Kidney (tissue), 22 donors: ENCODE measurements around the gene DMRTC1B. TPM values are rescaled to one million over a fixed set of nuclear protein-coding genes. Genes with fewer than 3 reads are reported as not detected.
"Not testable (repeated sequence)": the region's sequence is repeated elsewhere in the genome, so short reads cannot be mapped to it uniquely, and the experiment has no call there.

Source experiments
- DNase-seq, 5 donors: peaks; one replicate each; pipeline ENCODE4 v3.0.0-alpha.2; 2013 to 2020
- FAIRE-seq: peaks from 2 replicates; lab custom pipeline; 2012; peaks lifted over from hg19 to GRCh38; lab: Jason Lieb, UNC
- H3K27ac ChIP-seq, 2 donors: one replicate each; pipeline ENCODE4 v1.7.0; 2013; ENCODE audit warnings: low read depth in 2 of 2, low read length in 2 of 2, inconsistent platforms in 1 of 2
- H3K27me3 ChIP-seq: one replicate; pipeline ENCODE4 v1.7.1; 2013; ENCODE audit warnings: low read length, inconsistent platforms; ENCODE audit not compliant: control insufficient read depth, insufficient read depth
- H3K36me3 ChIP-seq, 3 donors: one replicate each; pipeline versions ENCODE4 v1.7.0 to v1.7.1; 2013; ENCODE audit warnings: low read length in 3 of 3, control low read depth in 1 of 3, inconsistent platforms in 1 of 3; ENCODE audit not compliant: insufficient read depth in 3 of 3, control insufficient read depth in 2 of 3
- H3K4me1 ChIP-seq, 3 donors: one replicate each; pipeline versions ENCODE4 v1.7.0 to v1.7.1; 2013; ENCODE audit warnings: low read length in 3 of 3, inconsistent platforms in 1 of 3, low read depth in 1 of 3; ENCODE audit not compliant: control insufficient read depth in 2 of 3, insufficient read depth in 2 of 3
- H3K4me3 ChIP-seq, 3 donors: one replicate each; pipeline versions ENCODE4 v1.7.0 to v1.8.1; 2013; ENCODE audit warnings: low read length in 3 of 3, control low read depth in 1 of 3, inconsistent platforms in 1 of 3
- H3K9ac ChIP-seq, 3 donors: one replicate each; pipeline versions ENCODE4 v1.7.0 to v1.7.1; 2013; ENCODE audit warnings: low read length in 3 of 3, control low read depth in 1 of 3, inconsistent platforms in 1 of 3
- H3K9me3 ChIP-seq, 3 donors: one replicate each; pipeline versions ENCODE4 v1.7.0 to v1.7.1; 2013; ENCODE audit warnings: low read length in 3 of 3, control low read depth in 1 of 3, inconsistent platforms in 1 of 3; ENCODE audit not compliant: control insufficient read depth in 2 of 3, insufficient read depth in 1 of 3
- intact Hi-C: fragments of 100-400 bp; cut with DNase I; formaldehyde crosslinking; loops from one replicate; pipeline ENCODE4 v1.11.1; 2022
- long read RNA-seq, 10 donors: library from polyadenylated mRNA in 1 of 10; unstranded in 1 of 10; transcript quantifications; one replicate each; pipeline ENCODE4 v2.0.0 and lab custom pipeline, GENCODE V29; 2021 to 2026
- polyA plus RNA-seq: library from polyadenylated mRNA; stranded (reverse); fragments of 350-450 nt; fragmentation: Illumina TruSeq; extraction: RNeasy Lipid Tissue Mini Kit (QIAGEN cat#74804); gene quantifications from one replicate; pipeline ENCODE4 v1.2.3, GENCODE V29; 2014; ENCODE audit warnings: low read depth, low replicate concordance; ENCODE audit not compliant: insufficient read depth
- total RNA-seq: library from RNA; stranded (reverse); fragmentation: NEBNext Ultra II Directional; extraction: Animal tissue kit (Norgen Biotek cat#: 25700); gene quantifications from one replicate; pipeline ENCODE4 v1.2.1, GENCODE V29; 2021
- TF ChIP-seq, protein P1 (sequence below): IDR thresholded peaks from 3 replicates; pipeline ENCODE4 v1.5.1; 2012; ENCODE audit warnings: mild to moderate bottlenecking, moderate library complexity, borderline replicate concordance; ENCODE audit not compliant: insufficient read depth; ENCODE audit errors: extremely low read depth
- donor health status: control.
- donor health status: control.
- donor health status: control.
- donor health status: control.
- donor health status: control.
- donor health status: DM: yes; HTN: yes; CAD: no.
- donor health status: Normal renal cell carcinoma (clear cell type).

The DMRTC1B gene, protein sequence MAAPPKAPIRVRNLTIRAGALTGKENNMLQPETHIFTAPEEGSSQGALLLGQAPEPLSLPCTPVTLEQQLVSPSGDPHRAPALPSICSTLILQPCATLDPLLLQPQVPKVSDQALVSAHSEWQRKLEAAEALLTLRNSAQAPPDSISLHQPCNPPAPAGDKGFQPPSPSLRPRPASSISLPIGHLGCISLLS
- total RNA-seq (2.0 TPM), polyA plus RNA-seq (3.9 TPM)
- long read RNA-seq, donor 1, result 0 reads
- long read RNA-seq, donor 2, result 0 reads
- long read RNA-seq, donor 3, result 0 reads
- long read RNA-seq, donor 4, result 0 reads
- long read RNA-seq, donor 5, result 0 reads
- long read RNA-seq, donor 6, result 0 reads
- long read RNA-seq, donor 7, partial matches to known transcripts, result 0 of 1 reads
- long read RNA-seq, donor 7, other reads (novel, unspliced or antisense), result 0 of 1 reads
- long read RNA-seq, donor 8, result 0 reads
- long read RNA-seq, donor 9, result 0 reads
- long read RNA-seq, donor 10, result 0 reads

DNA sequence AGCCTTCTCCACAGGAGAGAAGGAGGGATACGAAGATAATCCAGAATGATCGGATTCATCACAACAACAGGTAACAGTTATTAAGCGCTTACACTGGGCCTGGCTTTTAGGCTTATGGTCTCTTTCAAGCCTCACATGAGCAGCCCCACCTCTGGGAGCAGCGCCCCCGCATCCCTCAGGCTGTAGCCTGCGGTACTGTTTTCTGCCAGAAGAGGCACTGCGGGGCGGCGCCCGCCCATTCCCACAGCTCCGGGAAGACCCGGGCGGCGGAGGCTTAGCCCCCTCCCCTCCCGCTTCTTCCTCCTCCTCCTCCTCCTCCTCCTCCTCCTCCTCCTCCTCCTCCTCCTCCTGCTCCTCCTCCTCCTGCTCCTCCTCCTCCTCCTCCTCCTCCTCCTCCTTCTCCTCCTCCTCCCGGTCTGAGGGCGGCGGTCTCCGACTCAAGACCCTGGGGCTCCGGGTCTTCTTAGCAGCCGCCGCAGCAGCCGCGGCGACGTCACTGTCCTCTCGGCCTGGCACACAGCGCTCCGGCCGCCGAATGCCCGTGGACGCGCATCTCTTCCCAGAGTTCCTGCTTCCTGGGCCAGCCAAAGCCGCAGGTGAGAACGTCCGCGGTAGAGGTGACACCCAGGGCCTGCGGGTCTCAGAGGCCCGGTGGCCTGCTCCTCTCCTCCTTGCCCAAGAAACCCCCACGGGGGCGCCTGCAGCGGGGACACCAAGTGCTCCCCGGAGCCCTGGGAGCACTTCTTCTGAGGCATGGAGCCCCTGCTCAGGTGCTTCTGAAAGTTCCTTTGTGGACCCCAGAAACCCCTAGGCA lies at the start of gene DMRTC1B:
DMRTC1B (plus strand) TSS at position 238 of the 814 bp plus-strand sequence. CDS start 68,246 bp downstream, outside the sequence.
- H3K4me3 ChIP-seq, FAIRE-seq, DNase-seq, H3K27me3 ChIP-seq, intact Hi-C loops, H3K27ac ChIP-seq, H3K9me3 ChIP-seq, H3K36me3 ChIP-seq, H3K9ac ChIP-seq, H3K4me1 ChIP-seq: not testable (repeated sequence)

DNA sequence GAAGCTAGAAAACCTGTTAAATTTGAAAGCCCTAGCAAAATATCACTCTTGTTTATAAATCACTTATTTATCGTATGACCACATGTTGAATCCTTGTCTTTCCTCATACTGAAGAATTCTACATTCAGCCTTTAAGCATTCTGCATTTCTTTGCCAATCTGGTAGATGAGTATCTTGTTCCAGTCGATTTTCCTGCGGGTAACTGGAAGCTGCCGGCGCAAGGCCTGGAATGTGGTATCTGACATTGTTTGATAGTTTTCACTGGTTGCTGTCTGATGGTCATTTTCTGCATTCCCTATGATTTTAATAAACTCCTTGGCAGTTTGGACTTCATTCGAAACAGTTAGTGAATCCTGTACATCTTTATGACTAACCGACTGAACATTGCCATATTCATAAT lies 48.8 kb upstream of the DMRTC1B start:
- Histone ChIP-seq H3K4me1 (no peaks in the 10 kb centered on the region), H3K27me3 (peaks cover 2% of the 10 kb centered on the region), H3K9ac (no peak overlapping the region), H3K36me3 (no peaks in the 10 kb centered on the region), H3K4me3 (no peak overlapping the region), H3K27ac (no peak overlapping the region), H3K9me3 (no peaks in the 10 kb centered on the region)
- intact Hi-C loops, result no loop called here
- no peak for DNase-seq
- TF ChIP-seq, protein P1, sequence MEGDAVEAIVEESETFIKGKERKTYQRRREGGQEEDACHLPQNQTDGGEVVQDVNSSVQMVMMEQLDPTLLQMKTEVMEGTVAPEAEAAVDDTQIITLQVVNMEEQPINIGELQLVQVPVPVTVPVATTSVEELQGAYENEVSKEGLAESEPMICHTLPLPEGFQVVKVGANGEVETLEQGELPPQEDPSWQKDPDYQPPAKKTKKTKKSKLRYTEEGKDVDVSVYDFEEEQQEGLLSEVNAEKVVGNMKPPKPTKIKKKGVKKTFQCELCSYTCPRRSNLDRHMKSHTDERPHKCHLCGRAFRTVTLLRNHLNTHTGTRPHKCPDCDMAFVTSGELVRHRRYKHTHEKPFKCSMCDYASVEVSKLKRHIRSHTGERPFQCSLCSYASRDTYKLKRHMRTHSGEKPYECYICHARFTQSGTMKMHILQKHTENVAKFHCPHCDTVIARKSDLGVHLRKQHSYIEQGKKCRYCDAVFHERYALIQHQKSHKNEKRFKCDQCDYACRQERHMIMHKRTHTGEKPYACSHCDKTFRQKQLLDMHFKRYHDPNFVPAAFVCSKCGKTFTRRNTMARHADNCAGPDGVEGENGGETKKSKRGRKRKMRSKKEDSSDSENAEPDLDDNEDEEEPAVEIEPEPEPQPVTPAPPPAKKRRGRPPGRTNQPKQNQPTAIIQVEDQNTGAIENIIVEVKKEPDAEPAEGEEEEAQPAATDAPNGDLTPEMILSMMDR, result no peak
- FAIRE-seq, result no peak

DNA sequence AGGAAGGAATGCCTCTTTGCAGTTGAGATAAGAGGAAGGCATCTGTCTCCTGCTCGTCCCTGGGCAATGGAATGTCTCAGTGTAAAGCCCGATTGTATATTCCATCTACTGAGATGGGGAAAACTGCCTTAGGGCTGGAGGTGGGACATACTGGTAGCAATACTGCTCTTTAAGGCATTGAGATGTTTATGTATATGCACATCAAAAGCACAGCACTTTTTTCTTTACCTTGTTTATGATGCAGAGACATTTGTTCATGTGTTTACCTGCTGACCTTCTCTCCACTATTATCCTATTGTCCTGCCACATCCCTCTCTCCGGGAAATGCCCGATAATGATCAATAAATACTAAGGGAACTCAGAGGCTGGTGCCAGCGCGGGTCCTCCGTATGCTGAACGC lies 43.1 kb upstream of the DMRTC1B start:
- DNase-seq, H3K27me3 ChIP-seq, H3K36me3 ChIP-seq, H3K9ac ChIP-seq, H3K9me3 ChIP-seq, FAIRE-seq, intact Hi-C loops, H3K4me3 ChIP-seq, H3K27ac ChIP-seq, H3K4me1 ChIP-seq: not testable (repeated sequence)

DNA sequence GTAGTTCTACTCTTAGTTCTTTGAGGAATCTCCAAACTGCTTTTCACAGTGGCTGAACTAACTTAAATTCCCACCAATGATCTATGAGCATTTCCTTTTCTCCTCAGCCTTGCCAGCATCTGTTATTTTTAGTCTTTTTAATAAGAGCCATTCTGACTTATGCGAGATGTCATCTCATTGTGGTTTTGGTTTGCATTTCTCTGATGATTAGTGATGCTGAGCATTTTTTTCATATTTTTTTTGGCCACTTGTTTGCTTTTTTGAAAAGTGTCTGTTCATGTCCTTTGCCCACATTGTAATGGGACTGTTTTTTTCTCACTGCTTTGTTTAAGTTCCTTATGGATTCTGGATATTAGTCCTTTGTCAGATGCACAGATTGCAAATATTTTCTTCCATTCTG lies 41.1 kb upstream of the DMRTC1B start:
- DNase-seq, result no peak
- H3K4me1 ChIP-seq, result no peaks in the 10 kb centered on the region
- no peak overlapping the region for H3K27ac ChIP-seq
- no peaks in the 10 kb centered on the region for H3K36me3 ChIP-seq
- no peaks in the 10 kb centered on the region for H3K9me3 ChIP-seq
- intact Hi-C loops, result no loop called here
- peaks cover 2% of the 10 kb centered on the region for H3K27me3 ChIP-seq
- no peak overlapping the region for H3K9ac ChIP-seq
- TF ChIP-seq, protein P1, result no peak
- no peak overlapping the region for H3K4me3 ChIP-seq
- FAIRE-seq, result no peak

DNA sequence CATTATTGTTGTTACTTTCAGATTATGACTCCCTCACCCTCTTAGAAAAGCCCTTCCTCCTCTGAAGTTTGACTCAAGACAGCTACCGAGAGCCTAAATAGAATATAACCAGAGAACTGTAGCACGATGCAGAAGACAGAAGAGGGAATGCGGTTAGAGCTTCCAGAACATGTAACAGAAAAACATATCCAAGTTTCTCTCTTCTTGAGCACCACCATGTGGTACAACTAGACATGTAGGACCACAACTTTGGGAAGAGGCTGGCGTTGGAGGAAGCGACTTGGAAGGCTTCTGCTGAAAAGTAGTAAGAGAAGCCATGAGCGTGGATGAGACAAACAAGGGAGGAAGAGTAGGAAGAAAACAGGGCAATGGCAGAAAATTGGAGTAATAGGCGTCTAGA lies 31.1 kb upstream of the DMRTC1B start:
- H3K36me3 ChIP-seq, H3K4me3 ChIP-seq, H3K27me3 ChIP-seq, H3K4me1 ChIP-seq, H3K27ac ChIP-seq, H3K9me3 ChIP-seq, intact Hi-C loops, DNase-seq, H3K9ac ChIP-seq, FAIRE-seq: not testable (repeated sequence)

DNA sequence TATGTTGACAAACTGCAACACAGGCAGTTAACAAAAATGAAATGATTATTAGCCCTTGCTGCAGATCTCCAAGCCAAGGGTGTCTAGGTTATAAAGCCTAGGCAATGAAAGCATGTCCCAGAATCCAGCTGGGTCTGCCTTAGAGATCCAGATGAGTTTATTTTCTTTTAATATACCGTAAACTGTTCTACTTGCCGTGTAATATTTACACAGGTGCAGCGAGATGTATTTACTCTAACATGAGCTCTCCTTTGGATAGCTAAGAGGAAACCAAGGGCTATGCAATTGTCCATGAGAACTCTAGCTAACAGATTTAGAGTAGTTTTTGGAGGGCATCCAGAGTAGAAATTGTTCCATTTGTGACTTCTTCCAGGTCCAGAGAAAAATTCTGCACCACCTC lies 28.1 kb upstream of the DMRTC1B start:
- H3K9me3 ChIP-seq, H3K27ac ChIP-seq, H3K27me3 ChIP-seq, DNase-seq, intact Hi-C loops, H3K4me1 ChIP-seq, H3K9ac ChIP-seq, FAIRE-seq, H3K36me3 ChIP-seq, H3K4me3 ChIP-seq: not testable (repeated sequence)
